ENCODE results near the gene SIRT2.
A peak's percentile ranks its signal among the peaks of the same experiment; 100 is the strongest.
"Not testable (repeated sequence)": the region's sequence is repeated elsewhere in the genome, so short reads cannot be mapped to it uniquely, and the experiment has no call there.

The SIRT2 gene

DNA sequence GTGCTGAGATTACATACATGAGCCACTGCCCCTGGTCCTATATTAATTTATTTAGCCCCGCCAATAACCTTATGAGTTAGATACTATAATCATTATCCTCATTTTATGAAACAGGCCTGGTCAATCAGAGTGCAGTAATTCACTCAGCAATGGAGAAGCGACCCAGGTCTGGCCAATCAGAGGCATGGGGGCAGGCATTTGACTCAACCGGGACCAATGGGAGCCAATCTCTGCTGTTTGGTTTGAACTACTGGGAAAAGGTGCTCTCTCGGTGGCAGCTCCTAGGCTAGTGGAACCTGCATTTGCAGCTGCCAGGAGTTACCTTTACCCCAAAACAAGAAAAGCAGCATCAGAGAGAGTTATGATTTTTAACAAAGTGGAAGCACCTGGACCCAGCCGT lies 6.6 kb downstream of the SIRT2 start:
- DNase-seq = no peak

DNA sequence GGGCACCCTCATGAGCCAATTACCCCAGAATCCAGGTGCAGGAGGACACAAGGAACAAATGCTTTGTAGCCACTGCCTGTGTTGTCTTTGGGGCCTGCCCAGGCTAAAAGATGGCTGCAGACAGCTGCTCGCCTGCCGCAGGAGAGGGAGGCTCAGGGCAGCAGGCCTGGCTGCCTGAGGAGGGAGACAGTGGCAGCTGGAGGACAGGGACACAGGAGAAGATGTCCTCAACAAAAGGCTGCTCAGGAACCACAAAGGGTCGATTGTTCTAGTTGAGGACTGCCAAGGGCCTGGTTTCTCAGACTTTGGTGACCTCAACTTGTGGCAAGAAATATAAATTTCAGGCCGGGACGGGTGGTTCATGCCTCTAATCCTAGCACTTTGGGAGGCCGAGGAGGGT lies 7.6 kb downstream of the SIRT2 start:
- no peak for DNase-seq

- DNase-seq = no peak
Observed at GRCh38 chr19:38890686-38891085, 8.7 kb downstream of the SIRT2 start.

GRCh38 chr19:38889803-38890202 lies 9.6 kb downstream of the SIRT2 start:
- DNase-seq = no peak

- no peak for DNase-seq
Observed at GRCh38 chr19:38888876-38889275, 10.5 kb downstream of the SIRT2 start.

- not testable (repeated sequence) for DNase-seq
Observed at GRCh38 chr19:38884691-38885090, 14.7 kb downstream of the SIRT2 start.

DNA sequence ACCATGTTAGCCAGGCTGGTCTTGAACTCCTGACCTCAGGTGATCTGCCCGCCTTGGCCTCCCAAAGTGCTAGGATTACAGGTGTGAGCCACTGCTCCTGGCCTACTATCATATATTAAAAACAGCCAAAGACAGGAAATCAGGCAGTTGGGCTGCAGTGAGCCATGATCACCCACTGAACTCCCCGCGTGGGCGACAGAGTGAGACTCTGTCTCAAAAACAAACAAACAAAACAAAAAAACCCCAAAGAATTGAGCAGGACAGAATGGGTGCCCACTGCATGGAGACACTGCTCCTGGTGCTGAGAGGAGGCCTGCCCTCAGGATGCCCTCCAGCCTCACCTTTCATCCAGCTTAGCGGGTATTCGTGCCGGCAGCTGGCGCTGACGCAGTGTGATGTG lies 16.1 kb downstream of the SIRT2 start:
- no peak for DNase-seq

DNA sequence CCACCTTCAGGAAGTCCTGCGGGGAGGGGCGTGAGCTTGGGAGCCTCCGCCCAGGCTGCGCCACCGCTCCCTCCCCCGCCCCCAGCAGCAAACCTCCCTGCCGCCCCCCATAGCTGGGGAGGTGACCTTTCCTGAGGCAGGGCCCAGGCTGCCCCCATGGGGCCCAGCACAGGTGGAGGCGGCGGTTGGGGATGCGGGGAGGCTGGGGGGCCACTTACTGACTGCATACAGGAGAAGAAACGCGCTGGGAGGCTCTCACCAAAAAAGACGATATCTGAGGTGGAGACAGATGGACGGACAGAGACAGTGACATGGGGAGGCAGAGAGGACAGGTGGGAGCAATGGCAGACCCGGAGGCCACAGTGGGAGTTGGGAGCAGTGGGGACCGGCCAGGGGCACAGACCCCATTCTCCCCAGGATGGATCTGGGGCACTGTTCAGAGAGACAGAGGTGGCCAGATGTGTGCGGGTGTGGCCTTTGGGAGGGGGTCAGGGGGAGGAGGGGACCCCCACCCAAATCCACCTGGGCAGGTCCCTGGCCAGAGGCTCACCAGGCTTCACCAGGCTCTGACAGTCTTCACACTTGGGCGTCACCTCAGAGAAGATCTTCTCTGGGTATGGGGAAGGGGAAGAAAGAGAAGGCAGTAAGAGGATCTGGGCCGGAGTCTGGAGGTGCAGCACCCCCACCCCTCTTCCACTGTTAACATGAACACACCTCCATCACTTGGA lies 18.4 kb downstream of the SIRT2 start:
- no peak for DNase-seq

DNA sequence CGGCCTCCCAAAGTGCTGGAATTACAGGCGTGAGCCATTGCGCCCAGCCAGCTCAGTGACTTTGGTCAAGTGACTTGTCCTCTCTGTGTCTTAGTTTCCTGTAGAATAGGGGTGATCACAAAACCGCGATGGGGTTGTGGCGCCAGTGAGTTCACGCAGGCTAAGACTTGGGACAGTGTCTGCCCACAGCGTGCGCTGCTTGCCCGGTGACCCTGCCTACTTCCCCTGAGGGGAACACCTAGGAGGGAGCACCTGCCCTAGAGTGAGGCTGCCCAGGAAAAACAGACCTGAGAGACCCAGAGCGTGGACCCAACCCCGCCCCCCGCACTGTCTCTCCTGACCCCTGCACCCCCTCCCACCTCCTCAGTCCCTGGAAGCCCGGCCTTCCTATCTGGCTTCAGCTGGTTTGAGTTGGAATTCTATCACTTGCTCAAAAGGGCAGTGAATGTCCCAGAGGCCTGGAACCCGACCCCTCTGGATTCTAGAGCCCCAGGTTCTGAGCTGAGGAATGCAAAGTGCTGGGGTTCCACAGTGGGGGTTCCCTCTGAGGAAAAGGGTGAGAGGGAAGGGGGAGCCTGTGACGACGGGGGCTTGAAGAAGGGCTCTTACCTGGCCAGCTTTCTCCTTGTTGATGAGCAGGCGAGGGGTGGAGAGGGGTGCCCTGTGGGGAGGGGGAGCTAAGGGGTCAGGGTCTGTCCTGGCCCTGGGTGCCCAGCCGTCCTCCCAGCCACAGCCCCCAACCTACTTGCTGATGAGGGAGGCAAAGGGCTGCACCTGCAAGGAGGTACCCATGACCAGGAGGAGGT lies 19.1 kb downstream of the SIRT2 start:
- DNase-seq = no peak

DNA sequence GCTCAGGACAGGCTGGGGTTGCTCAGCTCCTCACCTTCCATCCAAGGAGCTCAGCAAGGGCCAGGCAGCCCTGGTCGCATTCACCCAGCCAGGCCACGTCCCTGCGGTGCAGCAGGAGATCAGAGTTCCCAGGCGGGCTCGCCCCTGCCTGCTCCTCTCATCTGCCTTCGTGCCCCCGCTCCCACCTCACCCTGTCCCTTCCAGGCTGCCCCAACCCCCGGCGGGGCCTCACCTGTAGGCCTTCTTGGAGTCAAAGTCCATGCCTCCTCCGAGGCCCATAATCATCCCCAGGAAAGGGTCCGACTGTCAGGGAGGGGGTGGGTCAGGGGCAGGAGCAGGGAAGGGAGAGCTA lies 20.0 kb downstream of the SIRT2 start:
- no peak for DNase-seq

- DNase-seq = no peak
Observed at GRCh38 chr19:38878575-38879399, 20.6 kb downstream of the SIRT2 start.

DNA sequence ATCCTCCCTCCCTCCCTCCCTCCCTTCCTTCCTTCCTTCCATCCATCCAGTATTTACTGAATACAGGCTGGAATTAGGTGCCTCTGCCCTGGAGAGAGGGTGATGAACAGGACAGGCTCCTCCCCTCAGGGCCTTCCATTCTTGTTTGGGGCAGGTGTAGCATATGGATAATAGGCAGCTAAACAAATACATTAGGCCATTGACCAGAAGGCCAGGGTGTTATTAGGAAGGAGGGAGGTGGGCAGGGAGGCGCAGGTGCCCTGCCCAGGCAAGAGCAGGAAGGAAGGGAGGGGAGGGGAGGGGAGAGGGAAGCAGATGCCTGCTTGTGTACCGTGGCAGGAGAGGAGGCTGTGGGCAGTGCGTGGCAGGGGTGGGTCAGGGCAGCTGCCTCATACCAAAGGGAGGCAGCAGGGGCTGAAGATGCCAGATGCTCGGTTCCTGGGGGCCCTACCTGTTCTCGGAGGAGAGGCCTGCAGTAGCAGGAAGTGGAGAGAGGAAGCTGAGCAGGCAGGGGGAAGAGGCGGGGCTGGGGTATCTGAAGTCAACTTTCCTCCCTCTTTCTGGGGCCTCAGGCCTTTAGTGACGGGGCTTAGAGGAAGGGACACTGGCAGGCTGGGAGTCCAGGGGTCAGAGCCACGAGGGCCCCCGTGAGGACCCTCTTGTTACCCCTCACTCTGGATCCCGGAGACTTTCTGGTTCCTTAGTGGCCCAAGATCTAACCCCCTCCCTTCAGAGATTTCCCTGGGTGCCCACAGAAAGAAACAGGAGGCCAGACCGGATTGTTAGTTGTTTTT lies 21.4 kb downstream of the SIRT2 start, which contains the start of gene RINL:
RINL (minus strand) TSS at position 495 of the 794 bp plus-strand sequence. CDS start 1,533 bp downstream, outside the sequence.
- DNase-seq = peak; percentile 41

DNA sequence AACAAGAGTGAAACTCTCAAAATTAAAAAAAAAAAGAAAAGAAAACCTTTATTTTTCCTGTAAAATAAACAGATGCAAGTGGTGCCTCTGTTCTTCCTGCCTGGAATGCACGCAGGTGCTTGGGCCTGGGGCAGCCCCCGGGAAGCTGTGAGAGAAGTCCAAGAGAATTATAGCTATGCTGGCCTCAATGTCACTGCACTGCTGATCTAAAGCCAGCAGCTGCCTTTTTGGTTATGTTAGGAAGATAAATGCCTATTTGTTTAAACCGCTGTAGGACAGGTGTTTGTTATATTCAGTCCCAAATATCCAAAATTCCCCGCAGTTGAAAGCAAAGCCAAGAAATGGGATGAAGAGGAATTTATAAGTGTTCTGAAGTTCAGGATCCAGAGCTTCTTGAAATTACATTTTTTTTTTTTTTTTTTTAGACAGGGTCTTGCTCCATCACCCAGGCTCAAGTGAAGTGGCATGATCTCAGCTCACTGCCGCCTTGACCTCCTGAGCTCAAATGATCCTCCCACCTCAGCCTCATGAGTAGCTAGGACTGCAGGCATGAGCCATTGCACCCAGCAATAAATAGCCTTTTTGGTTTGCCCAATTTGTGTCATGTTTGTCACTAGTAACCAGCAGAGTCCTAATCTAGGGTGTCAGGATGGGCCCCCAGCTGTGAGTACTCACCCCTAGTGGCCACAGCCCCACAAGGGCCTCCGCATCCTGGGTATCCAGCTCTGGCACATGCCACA lies 23.6 kb downstream of the SIRT2 start:
- no peak for DNase-seq

DNA sequence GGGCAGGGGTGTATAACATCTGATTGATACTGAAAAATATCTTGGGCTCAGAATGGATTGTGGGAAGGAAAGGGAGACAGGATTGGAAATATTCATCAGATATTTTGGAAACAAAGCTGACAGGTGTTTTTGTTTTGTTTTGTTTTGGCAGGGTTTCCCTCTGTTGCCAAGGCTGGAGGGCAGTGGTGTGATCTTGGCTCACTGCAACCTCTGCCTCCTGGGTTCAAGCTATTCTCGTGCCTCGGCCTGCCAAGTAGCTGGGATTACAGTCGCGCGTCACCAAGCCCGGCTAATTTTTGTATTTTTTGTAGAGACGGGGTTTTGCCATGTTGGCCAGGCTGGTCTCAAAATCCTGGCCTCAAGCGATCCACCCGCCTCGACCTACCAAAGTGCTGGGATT lies 26.0 kb downstream of the SIRT2 start:
- not testable (repeated sequence) for DNase-seq

DNA sequence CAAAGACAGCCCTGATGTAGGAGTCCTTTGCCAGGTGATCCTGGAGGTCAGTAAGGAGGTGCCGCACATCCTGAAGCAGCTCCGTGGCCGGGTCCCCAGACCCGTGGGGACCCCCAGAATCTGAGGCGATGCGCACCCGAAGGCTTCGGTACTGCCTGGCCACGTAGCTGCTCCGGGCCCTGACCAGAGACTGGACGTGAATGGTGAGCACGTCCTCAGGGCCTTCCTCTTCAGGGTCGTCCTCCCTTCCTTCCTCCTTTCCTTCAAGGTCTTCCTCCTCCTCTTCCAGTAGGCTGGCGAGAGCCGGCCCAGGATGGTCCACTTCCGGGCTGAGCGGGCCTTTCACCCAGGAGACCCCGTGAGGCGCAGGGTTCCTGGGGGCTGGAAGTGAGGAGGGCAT lies 28.8 kb downstream of the SIRT2 start:
- no peak for DNase-seq

DNA sequence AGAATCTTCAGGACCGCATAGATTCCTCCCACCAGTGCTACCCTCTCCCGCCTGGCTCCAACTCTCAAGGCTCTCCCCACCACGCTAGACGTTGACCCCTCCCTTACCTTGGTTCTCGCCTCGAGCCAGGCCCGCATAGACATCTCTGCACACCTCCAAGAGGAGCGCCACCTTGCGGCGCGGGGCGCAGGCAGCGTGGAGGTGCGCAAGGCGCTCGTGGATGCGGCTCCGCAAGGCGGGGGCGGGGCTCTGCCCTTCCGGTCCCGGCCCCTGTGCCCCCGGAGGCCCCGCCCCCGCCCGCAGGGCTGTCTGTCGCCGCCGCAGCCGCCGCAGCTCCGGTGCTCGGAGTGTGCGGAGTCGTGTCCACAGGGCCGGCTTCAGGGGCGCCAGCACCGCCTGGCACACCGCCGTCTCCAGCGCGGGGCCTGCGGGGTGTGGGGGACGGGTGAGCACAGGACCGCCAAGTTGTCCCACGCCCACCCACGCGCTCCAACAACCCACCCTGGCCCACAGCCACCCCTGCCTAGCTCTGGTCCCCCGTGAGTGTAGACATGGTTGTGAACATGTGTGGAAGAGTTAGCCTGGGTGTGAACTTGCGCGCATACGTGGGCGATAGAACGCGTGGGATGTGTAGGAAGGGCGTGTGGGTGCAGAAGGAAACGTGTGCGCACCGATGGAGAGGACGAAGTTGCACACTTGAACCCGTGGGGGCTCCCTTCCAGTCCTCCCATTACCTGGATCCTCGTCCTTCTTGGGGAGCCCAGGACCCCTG lies 29.4 kb downstream of the SIRT2 start:
- peak; percentile 87 for DNase-seq

DNA sequence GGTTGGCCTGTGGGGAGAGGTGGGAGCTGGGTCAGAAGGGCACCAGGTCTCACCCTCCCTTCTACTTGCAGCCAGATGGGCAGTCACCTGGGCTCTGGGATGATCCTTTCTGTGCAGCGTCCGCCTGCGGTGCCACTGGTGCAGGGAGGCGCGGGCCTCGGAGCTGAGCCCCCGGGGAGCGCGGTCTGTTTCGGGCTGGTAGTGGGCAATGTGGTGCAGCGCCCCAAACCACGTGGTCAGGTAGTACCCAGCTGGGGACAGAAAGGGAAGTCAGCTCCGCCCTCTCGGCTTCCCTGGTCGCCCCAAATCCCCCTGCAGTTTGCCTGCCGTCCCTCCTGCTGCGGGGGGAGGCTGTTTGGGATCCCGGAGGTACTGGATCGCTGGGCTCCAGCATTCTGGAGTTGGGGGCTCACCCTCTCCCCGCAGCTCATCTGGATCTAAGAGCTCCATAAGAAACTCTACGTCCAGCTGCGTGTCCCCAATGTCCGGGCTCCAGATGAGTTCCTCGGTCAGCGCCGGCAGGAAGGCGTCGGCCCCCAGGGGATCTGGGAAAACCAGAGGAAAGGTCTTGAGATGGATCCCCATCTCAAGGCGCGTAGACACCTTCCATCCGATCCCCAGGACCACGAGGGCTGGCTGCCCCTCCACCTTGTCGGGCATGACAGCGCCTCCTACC lies 30.1 kb downstream of the SIRT2 start:
- no peak for DNase-seq

DNA sequence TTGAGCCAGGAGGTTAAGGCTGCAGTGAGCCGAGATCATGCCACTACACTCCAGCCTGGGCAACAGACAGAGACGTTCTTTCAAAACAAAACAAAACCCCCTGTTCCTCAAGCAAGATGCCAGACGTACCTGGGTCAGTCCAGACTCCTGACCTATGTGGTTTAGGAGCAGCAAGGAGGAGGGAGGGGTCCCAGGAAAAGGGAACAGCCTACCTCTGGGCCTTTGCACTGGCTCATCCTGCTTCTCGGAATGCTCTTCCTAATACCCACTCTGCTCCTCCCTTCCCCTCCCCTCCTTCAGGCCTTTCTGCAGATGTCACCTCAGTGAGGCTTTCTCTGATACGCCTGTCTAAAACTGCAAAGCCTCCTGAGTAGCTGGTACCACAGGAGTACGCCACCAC lies 30.9 kb downstream of the SIRT2 start:
- no peak for DNase-seq

- DNase-seq = no peak
Observed at GRCh38 chr19:38867171-38867780, 32.1 kb downstream of the SIRT2 start.

Measured in effector CD8-positive, alpha-beta T cell (primary cell).